HL-60 (cell line): ENCODE results near the gene IL1A.

Source experiments
- POLR2AphosphoS5 ChIP-seq: IDR thresholded peaks from 2 replicates; pipeline ENCODE4 v1.6.1; 2012; ENCODE audit warnings: low read depth
- TF ChIP-seq, protein P1 (sequence below): IDR thresholded peaks from one replicate; pipeline ENCODE4 v1.5.1; 2011; ENCODE audit warnings: low read length, control low read depth, inconsistent platforms; ENCODE audit not compliant: insufficient read depth

DNA sequence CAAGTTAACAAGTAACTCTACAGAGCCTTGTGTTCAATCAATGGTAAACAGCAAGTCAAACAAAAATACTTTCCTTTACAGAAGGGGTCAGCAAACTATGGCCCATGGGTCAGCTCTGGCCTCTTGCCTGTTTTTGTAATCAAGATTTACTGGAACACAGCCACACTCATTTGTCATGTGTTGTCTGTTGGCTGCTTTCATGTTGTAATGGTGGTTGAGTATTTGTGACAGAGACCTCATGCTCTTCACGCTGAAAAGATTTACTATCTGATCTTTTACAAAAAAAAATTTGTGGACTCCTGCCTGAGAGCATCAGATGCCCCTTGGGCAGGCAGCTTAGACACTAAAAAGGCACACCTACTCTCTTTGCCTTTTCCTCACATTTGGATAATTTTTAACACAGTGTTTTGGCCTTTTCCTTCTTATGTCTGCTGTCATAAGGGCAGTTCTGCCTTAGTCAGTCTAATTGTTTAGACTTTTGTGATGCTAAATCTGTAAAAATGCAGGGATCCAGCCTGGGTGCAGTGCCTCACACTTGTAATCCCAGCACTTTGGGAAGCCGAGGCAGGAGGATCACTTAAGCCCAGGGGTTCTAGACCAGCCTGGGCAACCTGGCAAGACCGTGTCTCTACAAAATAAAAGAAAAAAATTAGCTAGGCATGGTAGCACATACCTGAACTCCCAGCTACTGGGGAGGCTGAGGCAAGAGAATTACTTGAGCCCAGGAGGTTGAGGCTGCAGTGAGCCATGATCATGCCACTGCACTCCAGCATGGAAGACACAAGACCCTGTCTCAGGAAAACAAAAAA is 34.0 kb upstream of the IL1A start:
- TF ChIP-seq, protein P1, sequence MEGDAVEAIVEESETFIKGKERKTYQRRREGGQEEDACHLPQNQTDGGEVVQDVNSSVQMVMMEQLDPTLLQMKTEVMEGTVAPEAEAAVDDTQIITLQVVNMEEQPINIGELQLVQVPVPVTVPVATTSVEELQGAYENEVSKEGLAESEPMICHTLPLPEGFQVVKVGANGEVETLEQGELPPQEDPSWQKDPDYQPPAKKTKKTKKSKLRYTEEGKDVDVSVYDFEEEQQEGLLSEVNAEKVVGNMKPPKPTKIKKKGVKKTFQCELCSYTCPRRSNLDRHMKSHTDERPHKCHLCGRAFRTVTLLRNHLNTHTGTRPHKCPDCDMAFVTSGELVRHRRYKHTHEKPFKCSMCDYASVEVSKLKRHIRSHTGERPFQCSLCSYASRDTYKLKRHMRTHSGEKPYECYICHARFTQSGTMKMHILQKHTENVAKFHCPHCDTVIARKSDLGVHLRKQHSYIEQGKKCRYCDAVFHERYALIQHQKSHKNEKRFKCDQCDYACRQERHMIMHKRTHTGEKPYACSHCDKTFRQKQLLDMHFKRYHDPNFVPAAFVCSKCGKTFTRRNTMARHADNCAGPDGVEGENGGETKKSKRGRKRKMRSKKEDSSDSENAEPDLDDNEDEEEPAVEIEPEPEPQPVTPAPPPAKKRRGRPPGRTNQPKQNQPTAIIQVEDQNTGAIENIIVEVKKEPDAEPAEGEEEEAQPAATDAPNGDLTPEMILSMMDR, result no peak
- TF ChIP-seq POLR2AphosphoS5, result no peak
